GM12878 (cell line): ENCODE results near the gene GBA3.

ENCODE experiments used
- BACH1 ChIP-seq: fragments of 450-650 bp; IDR thresholded peaks from 2 replicates; pipeline ENCODE4 v1.6.1; 2017; ENCODE audit warnings: mild to moderate bottlenecking, borderline replicate concordance
- EGR1 ChIP-seq, 2 experiments: IDR thresholded peaks; 1 replicate in 1 of 2; 2 replicates in 1 of 2; pipeline ENCODE4 v1.6.1; 2011 to 2012; ENCODE audit warnings: low read depth in 2 of 2, low read length in 2 of 2, borderline replicate concordance in 1 of 2, mild to moderate bottlenecking in 1 of 2, moderate library complexity in 1 of 2
- HDGF ChIP-seq: fragments of 450-650 bp; IDR thresholded peaks from 2 replicates; pipeline ENCODE4 v1.6.1; 2016; ENCODE audit warnings: antibody characterized with exemption
- POLR2A ChIP-seq: IDR thresholded peaks from 2 replicates; pipeline ENCODE4 v1.6.1; 2011; ENCODE audit warnings: low read depth, mild to moderate bottlenecking, low read length
- POLR2AphosphoS5 ChIP-seq: IDR thresholded peaks from 2 replicates; pipeline ENCODE4 v1.6.1; 2011; ENCODE audit warnings: mild to moderate bottlenecking, low read length, inconsistent platforms
- RAD51 ChIP-seq: fragments of 450-650 bp; IDR thresholded peaks from 2 replicates; pipeline ENCODE4 v1.6.1; 2016; ENCODE audit warnings: moderate library complexity, mild to moderate bottlenecking, inconsistent platforms
- SMC3 ChIP-seq: IDR thresholded peaks from 2 replicates; pipeline ENCODE4 v1.6.1; 2011; ENCODE audit warnings: low read length, improper control_type of control experiment, borderline replicate concordance
- TCF3 ChIP-seq: IDR thresholded peaks from 2 replicates; pipeline ENCODE4 v1.6.1; 2012; ENCODE audit warnings: low read depth, mild to moderate bottlenecking, low read length, borderline replicate concordance; ENCODE audit not compliant: insufficient read depth
- TF ChIP-seq, protein P1 (sequence below), 3 experiments: IDR thresholded peaks in 2 of 3; conservative IDR thresholded peaks in 1 of 3; 2 replicates each; pipeline ENCODE4 v1.5.1; 2011; ENCODE audit warnings: low read depth in 3 of 3, low read length in 3 of 3, mild to moderate bottlenecking in 3 of 3, control low read depth in 2 of 3, moderate library complexity in 2 of 3, inconsistent platforms in 1 of 3, mixed read lengths in 1 of 3; ENCODE audit not compliant: control insufficient read depth in 2 of 3, insufficient read depth in 1 of 3; ENCODE audit errors: extremely low read depth in 1 of 3
- TF ChIP-seq, protein P2 (sequence below): IDR thresholded peaks from 2 replicates; pipeline ENCODE4 v1.6.1; 2012; ENCODE audit warnings: low read depth, low read length, improper control_type of control experiment
- TF ChIP-seq, protein P3 (sequence below): IDR thresholded peaks from 2 replicates; pipeline ENCODE4 v1.6.1; 2011; ENCODE audit warnings: low read depth, low read length, improper control_type of control experiment, borderline replicate concordance
- TF ChIP-seq, protein P4 (sequence below): fragments of 450-650 bp; IDR thresholded peaks from 2 replicates; pipeline ENCODE4 v1.6.1; 2017; ENCODE audit warnings: antibody characterized with exemption, mild to moderate bottlenecking, moderate library complexity

DNA sequence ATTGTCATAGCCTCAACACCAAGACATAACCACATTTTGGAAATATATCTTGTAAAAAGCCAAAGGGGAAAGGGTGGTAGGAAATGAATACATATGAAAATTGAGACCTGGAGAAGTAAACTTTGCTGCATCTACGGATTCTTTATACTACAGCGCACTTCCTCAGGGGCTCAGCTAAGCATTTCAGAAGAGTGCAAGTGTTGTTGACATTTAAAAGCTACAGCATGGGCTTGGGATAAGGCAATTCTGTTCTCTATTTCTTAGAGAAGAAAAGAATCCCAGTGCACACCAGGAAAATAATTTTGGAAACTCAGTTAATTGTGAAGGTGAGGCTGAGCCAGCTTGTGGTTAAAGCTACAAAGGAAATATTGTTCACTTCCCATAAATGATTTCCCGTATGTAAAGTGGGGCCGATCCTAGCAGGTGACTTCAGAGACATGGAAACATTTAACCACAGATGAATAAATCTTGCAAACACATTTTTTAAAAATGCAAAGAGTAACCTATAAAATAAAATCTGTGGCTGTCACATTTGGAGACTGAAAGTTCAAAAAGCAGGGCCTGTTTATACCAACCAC lies 12.6 kb upstream of the GBA3 start:
- TF ChIP-seq, protein P1, sequence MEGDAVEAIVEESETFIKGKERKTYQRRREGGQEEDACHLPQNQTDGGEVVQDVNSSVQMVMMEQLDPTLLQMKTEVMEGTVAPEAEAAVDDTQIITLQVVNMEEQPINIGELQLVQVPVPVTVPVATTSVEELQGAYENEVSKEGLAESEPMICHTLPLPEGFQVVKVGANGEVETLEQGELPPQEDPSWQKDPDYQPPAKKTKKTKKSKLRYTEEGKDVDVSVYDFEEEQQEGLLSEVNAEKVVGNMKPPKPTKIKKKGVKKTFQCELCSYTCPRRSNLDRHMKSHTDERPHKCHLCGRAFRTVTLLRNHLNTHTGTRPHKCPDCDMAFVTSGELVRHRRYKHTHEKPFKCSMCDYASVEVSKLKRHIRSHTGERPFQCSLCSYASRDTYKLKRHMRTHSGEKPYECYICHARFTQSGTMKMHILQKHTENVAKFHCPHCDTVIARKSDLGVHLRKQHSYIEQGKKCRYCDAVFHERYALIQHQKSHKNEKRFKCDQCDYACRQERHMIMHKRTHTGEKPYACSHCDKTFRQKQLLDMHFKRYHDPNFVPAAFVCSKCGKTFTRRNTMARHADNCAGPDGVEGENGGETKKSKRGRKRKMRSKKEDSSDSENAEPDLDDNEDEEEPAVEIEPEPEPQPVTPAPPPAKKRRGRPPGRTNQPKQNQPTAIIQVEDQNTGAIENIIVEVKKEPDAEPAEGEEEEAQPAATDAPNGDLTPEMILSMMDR (IDR thresholded peaks at IDR 0.05 in 2 of 3, conservative IDR thresholded peaks at IDR 0.05 in 1 of 3; ENCODE audit: control insufficient read depth in 2 of 3, extremely low read depth in 1 of 3, insufficient read depth in 1 of 3, low read depth in 3 of 3, low read length in 3 of 3): no peak
- TF ChIP-seq, protein P2, sequence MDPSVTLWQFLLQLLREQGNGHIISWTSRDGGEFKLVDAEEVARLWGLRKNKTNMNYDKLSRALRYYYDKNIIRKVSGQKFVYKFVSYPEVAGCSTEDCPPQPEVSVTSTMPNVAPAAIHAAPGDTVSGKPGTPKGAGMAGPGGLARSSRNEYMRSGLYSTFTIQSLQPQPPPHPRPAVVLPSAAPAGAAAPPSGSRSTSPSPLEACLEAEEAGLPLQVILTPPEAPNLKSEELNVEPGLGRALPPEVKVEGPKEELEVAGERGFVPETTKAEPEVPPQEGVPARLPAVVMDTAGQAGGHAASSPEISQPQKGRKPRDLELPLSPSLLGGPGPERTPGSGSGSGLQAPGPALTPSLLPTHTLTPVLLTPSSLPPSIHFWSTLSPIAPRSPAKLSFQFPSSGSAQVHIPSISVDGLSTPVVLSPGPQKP: no peak
- TF ChIP-seq EGR1 (IDR thresholded peaks at IDR 0.05; ENCODE audit: borderline replicate concordance in 1 of 2, low read depth in 2 of 2, low read length in 2 of 2) (no peak), HDGF (no peak), TCF3 (no peak), BACH1 (no peak), RAD51 (no peak), POLR2A (no peak), SMC3 (no peak), POLR2AphosphoS5 (no peak)
- TF ChIP-seq, protein P3, sequence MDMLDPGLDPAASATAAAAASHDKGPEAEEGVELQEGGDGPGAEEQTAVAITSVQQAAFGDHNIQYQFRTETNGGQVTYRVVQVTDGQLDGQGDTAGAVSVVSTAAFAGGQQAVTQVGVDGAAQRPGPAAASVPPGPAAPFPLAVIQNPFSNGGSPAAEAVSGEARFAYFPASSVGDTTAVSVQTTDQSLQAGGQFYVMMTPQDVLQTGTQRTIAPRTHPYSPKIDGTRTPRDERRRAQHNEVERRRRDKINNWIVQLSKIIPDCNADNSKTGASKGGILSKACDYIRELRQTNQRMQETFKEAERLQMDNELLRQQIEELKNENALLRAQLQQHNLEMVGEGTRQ: no peak
- TF ChIP-seq, protein P4, sequence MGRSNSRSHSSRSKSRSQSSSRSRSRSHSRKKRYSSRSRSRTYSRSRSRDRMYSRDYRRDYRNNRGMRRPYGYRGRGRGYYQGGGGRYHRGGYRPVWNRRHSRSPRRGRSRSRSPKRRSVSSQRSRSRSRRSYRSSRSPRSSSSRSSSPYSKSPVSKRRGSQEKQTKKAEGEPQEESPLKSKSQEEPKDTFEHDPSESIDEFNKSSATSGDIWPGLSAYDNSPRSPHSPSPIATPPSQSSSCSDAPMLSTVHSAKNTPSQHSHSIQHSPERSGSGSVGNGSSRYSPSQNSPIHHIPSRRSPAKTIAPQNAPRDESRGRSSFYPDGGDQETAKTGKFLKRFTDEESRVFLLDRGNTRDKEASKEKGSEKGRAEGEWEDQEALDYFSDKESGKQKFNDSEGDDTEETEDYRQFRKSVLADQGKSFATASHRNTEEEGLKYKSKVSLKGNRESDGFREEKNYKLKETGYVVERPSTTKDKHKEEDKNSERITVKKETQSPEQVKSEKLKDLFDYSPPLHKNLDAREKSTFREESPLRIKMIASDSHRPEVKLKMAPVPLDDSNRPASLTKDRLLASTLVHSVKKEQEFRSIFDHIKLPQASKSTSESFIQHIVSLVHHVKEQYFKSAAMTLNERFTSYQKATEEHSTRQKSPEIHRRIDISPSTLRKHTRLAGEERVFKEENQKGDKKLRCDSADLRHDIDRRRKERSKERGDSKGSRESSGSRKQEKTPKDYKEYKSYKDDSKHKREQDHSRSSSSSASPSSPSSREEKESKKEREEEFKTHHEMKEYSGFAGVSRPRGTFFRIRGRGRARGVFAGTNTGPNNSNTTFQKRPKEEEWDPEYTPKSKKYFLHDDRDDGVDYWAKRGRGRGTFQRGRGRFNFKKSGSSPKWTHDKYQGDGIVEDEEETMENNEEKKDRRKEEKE: no peak
